ENCODE measurements around the gene SNRPA1. TPM values are rescaled to one million over a fixed set of nuclear protein-coding genes. Genes with fewer than 3 reads are reported as not detected.

SNRPA1 gene
- total and polyA plus RNA-seq, 9 of the 15 experiments (the other 6 are each of a cell fraction or from before 2014, with no cell fraction given): 62.7 to 245 (median 189) TPM

DNA sequence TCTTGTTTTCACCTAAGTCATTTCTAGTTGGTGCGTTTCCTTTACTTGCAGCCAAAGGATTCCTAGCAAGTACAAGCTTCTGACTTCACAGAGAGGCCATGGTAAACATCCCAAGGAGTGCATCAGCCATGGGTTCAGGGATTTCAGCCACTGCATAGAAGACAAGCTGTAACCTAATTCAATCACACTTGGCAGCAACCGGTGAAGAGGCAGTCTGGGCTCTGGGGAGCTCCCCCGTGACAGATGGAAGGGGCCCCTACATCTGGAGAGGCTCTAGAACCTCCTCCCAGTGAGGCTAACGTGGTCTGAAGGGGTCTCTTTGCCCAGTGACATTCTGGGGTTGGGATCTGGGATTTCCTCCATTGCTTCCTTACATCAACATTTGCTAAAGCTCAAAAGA lies 8.4 kb upstream of the SNRPA1 start:
- DNase-seq (ENCODE audit: extremely low read depth in 1 of 4, low spot score in 3 of 4): no peak
- ATAC-seq: no peak
- Histone ChIP-seq H3K79me2 (ENCODE audit: control insufficient read depth, insufficient read depth, low read length) (no peaks in the 10 kb centered on the region), H3K36me3 (ENCODE audit: control insufficient read depth, insufficient read depth, low read length) (no peaks in the 10 kb centered on the region), H3K9me1 (ENCODE audit: control insufficient read depth, insufficient read depth, low read length) (no peaks in the 10 kb centered on the region), H2AFZ (ENCODE audit: low read depth, low read length) (no peak overlapping the region), H3K27me3 (ENCODE audit: control insufficient read depth in 2 of 2, insufficient read depth in 2 of 2, low read length in 2 of 2) (peaks cover 0 to 27% of the 10 kb centered on the region in 2 experiments; a peak in 4 of 5 replicates), H3K4me1 (replicated peaks in 1 of 2; ENCODE audit: control insufficient read depth in 2 of 2, insufficient read depth in 2 of 2, low read length in 2 of 2) (no peaks in the 10 kb centered on the region), H3K4me3 (no peak overlapping the region), H3K4me2 (ENCODE audit: insufficient read depth, low read length) (no peak overlapping the region), H3K9me3 (replicated peaks; ENCODE audit: control insufficient read depth, insufficient read depth, low read depth, low read length) (no peaks in the 10 kb centered on the region), H3K9ac (ENCODE audit: insufficient read depth in 1 of 2, low read depth in 2 of 2, low read length in 2 of 2) (no peak overlapping the region), H3K27ac (ENCODE audit: extremely low read depth, low read depth, low read length) (no peak overlapping the region), H4K20me1 (replicated peaks; ENCODE audit: control insufficient read depth, insufficient read depth, low read length) (no peaks in the 10 kb centered on the region; the same call in none of the 2 replicates)
- in situ Hi-C loops (cut with MboI): loop anchor here (10.0 kb wide), 1 partner anchor 191 kb away; no protein-coding TSS in a partner anchor
- no peak for FAIRE-seq
- ChIA-PET POLR2A (interaction anchor here (0.6 to 2.7 kb wide), 4 partner anchors 9 to 170 kb away, joined by 3 to 13 read pairs (median 4); partner anchors contain the start of gene SNRPA1), CTCF (ENCODE audit: low intra/inter-chr PET ratio) (no interaction called here)
- intact Hi-C loops (cut with micrococcal nuclease): no loop called here
- BruUV-seq (replicated peaks): no TSS peak
- 38% methylated on average over 4 of the region's 4 CpGs for WGBS (ENCODE audit: insufficient coverage, low coverage, missing lambda C conversion rate)
- TF ChIP-seq, protein P1, sequence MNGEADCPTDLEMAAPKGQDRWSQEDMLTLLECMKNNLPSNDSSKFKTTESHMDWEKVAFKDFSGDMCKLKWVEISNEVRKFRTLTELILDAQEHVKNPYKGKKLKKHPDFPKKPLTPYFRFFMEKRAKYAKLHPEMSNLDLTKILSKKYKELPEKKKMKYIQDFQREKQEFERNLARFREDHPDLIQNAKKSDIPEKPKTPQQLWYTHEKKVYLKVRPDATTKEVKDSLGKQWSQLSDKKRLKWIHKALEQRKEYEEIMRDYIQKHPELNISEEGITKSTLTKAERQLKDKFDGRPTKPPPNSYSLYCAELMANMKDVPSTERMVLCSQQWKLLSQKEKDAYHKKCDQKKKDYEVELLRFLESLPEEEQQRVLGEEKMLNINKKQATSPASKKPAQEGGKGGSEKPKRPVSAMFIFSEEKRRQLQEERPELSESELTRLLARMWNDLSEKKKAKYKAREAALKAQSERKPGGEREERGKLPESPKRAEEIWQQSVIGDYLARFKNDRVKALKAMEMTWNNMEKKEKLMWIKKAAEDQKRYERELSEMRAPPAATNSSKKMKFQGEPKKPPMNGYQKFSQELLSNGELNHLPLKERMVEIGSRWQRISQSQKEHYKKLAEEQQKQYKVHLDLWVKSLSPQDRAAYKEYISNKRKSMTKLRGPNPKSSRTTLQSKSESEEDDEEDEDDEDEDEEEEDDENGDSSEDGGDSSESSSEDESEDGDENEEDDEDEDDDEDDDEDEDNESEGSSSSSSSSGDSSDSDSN (IDR thresholded peaks at IDR 0.05; ENCODE audit: borderline replicate concordance in 1 of 2, low read depth in 2 of 2, low read length in 2 of 2): no peak
- no peak for TF ChIP-seq PTRF (tag; IDR thresholded peaks at IDR 0.05)
- TF ChIP-seq, protein P2, sequence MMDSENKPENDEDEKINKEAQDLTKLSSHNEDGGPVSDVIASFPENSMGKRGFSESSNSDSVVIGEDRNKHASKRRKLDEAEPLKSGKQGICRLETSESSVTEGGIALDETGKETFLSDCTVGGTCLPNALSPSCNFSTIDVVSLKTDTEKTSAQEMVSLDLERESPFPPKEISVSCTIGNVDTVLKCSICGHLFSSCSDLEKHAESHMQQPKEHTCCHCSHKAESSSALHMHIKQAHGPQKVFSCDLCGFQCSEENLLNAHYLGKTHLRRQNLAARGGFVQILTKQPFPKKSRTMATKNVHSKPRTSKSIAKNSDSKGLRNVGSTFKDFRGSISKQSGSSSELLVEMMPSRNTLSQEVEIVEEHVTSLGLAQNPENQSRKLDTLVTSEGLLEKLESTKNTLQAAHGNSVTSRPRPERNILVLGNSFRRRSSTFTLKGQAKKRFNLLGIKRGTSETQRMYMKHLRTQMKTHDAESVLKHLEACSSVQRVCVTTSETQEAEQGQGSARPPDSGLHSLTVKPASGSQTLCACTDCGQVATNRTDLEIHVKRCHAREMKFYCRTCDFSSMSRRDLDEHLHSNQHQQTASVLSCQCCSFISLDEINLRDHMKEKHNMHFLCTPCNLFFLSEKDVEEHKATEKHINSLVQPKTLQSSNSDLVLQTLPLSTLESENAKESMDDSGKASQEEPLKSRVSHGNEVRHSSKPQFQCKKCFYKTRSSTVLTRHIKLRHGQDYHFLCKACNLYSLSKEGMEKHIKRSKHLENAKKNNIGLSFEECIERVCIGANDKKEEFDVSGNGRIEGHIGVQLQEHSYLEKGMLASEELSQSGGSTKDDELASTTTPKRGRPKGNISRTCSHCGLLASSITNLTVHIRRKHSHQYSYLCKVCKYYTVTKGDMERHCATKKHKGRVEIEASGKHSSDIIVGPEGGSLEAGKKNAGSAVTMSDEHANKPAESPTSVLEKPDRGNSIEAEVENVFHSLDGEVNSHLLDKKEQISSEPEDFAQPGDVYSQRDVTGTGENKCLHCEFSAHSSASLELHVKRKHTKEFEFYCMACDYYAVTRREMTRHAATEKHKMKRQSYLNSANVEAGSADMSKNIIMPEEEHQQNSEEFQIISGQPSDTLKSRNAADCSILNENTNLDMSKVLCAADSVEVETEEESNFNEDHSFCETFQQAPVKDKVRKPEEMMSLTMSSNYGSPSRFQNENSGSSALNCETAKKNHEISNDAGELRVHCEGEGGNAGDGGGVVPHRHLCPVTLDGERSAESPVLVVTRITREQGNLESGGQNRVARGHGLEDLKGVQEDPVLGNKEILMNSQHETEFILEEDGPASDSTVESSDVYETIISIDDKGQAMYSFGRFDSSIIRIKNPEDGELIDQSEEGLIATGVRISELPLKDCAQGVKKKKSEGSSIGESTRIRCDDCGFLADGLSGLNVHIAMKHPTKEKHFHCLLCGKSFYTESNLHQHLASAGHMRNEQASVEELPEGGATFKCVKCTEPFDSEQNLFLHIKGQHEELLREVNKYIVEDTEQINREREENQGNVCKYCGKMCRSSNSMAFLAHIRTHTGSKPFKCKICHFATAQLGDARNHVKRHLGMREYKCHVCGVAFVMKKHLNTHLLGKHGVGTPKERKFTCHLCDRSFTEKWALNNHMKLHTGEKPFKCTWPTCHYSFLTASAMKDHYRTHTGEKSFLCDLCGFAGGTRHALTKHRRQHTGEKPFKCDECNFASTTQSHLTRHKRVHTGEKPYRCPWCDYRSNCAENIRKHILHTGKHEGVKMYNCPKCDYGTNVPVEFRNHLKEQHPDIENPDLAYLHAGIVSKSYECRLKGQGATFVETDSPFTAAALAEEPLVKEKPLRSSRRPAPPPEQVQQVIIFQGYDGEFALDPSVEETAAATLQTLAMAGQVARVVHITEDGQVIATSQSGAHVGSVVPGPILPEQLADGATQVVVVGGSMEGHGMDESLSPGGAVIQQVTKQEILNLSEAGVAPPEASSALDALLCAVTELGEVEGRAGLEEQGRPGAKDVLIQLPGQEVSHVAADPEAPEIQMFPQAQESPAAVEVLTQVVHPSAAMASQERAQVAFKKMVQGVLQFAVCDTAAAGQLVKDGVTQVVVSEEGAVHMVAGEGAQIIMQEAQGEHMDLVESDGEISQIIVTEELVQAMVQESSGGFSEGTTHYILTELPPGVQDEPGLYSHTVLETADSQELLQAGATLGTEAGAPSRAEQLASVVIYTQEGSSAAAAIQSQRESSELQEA (IDR thresholded peaks at IDR 0.05; ENCODE audit: low read depth): no peak
- TF ChIP-seq MIER1 (IDR thresholded peaks at IDR 0.05; ENCODE audit: low read depth): no peak
- TF ChIP-seq, protein P3, sequence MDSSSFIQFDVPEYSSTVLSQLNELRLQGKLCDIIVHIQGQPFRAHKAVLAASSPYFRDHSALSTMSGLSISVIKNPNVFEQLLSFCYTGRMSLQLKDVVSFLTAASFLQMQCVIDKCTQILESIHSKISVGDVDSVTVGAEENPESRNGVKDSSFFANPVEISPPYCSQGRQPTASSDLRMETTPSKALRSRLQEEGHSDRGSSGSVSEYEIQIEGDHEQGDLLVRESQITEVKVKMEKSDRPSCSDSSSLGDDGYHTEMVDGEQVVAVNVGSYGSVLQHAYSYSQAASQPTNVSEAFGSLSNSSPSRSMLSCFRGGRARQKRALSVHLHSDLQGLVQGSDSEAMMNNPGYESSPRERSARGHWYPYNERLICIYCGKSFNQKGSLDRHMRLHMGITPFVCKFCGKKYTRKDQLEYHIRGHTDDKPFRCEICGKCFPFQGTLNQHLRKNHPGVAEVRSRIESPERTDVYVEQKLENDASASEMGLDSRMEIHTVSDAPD (CRISPR knock-in tag; IDR thresholded peaks at IDR 0.05): no peak
- no peak for TF ChIP-seq RBM14 (IDR thresholded peaks at IDR 0.05; ENCODE audit: borderline replicate concordance, insufficient read depth, low read depth, low read length)

Data from K562 (cell line).